ENCODE data around the gene COG2.
"Not testable (repeated sequence)": the region's sequence is repeated elsewhere in the genome, so short reads cannot be mapped to it uniquely, and the experiment has no call there.

Gene COG2

DNA sequence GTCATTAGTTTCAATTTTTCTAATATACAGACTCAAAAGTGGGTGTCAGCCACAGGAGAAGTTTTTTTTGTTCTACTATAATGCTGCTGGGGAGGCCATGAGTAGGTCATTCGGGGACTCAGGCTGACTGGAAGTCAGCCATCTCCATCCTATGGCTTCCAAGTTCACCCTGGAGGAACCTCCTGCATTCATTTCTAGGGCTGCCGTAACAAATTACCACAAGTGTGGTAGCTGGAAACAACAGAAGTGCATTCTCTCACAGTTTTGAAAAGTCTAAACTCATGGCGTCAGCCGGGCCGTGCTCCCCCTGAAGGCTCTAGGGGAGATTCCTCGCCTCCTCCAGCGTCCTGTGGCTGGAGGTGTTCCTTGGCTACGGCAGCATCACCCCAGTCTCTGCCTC lies 53.9 kb downstream of the COG2 start:
- no peak for TF ChIP-seq CTCF (conservative IDR thresholded peaks at IDR 0.05; ENCODE audit: control insufficient read depth, insufficient read depth, low read depth, low read length)
- DNase-seq (ENCODE audit: low read depth): no peak
- no peak overlapping the region for H3K4me3 ChIP-seq (ENCODE audit: control insufficient read depth, low read depth, low read length)

DNA sequence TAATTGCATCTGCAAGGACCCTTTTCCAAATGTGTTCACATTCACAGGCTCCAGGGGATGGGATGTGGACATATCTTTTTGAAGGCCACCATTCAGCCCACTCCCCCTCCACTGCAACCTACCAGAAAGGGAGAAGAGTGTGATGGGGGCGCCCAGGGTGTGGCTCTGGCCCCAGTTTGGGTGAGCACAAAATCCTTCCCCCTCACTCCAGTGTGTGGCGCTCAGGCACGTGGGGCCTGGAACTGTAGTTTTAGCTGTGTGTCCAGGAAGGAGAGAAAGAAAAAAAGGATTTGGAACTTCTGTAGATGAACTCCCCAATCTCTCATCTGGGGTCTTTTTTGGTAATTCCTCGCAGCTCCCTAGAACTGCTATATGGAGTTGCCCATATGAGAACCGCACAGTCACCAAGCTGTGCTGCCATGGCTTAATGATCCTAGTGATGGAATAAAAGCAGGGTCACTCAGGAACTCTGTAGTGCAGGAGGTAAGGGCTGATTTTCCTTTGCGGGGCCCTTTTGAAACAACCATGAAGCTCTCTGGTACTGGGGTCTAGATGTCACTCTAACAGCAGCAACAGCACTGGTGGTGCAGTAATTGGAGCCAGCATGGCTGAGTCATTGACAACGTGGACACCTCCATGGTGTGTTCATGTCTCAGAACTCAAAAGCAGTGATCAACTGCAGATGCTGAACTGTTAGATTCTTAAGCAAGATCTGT lies 54.6 kb downstream of the COG2 start:
- DNase-seq (ENCODE audit: low read depth): peak; percentile 71
- TF ChIP-seq CTCF (conservative IDR thresholded peaks at IDR 0.05; ENCODE audit: control insufficient read depth, insufficient read depth, low read depth, low read length): no peak
- no peak overlapping the region for H3K4me3 ChIP-seq (ENCODE audit: control insufficient read depth, low read depth, low read length)

- TF ChIP-seq CTCF (conservative IDR thresholded peaks at IDR 0.05; ENCODE audit: control insufficient read depth, insufficient read depth, low read depth, low read length): no peak
Observed at GRCh38 chr1:230698130-230698529, 55.8 kb downstream of the COG2 start.

DNA sequence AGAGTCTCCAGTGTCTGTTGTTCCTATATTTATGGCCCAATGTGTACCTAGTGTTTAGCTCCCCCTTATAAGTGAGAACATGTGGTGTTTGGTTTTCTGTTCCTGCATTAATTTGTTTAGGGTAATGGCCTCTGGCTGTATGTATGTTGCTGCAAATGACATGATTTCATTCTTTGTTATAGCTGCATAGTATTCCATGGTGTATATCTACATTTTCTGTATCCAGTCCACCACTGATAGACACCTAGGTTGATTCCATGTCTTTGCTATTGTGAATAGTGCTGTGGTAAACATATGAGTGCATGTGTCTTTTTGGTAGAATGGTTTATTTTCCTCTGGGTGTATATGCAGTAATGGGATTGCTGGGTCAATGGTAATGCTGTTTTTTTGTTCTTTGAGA lies 56.7 kb downstream of the COG2 start:
- not testable (repeated sequence) for H3K4me3 ChIP-seq (ENCODE audit: control insufficient read depth, low read depth, low read length); DNase-seq (ENCODE audit: low read depth)

More at GRCh38 chr1:230698130-230698529, 55.8 kb downstream of the COG2 start:
- DNase-seq (ENCODE audit: low read depth): no peak
- H3K4me3 ChIP-seq (ENCODE audit: control insufficient read depth, low read depth, low read length): no peak overlapping the region

GRCh38 chr1:230699716-230700115 lies 57.4 kb downstream of the COG2 start:
- H3K4me3 ChIP-seq (ENCODE audit: control insufficient read depth, low read depth, low read length): no peak overlapping the region
- TF ChIP-seq CTCF (conservative IDR thresholded peaks at IDR 0.05; ENCODE audit: control insufficient read depth, insufficient read depth, low read depth, low read length): no peak
- no peak for DNase-seq (ENCODE audit: low read depth)

GRCh38 chr1:230700132-230700531 lies 57.9 kb downstream of the COG2 start:
- no peak for TF ChIP-seq CTCF (conservative IDR thresholded peaks at IDR 0.05; ENCODE audit: control insufficient read depth, insufficient read depth, low read depth, low read length)
- H3K4me3 ChIP-seq (ENCODE audit: control insufficient read depth, low read depth, low read length): no peak overlapping the region
- DNase-seq (ENCODE audit: low read depth): no peak

DNA sequence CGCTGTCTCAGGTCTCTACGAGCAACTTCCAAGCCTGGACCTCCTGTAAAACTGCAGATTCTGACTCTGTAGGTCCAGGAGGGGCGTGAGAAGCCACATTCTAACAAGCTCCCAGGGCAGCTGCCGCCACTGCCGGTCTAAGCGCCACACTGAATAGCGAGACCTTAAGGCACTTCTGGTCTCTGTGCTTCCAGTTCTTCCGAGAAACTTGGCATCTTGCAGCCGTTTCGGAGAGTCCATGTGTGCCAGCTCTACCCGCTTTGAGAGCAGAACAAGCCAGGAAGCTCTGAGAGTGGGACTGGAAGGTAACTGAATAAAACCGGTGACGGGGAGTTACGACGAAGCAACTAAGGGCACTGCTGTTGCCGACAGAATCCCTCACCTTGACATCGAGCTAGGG lies 59.2 kb downstream of the COG2 start:
- TF ChIP-seq CTCF (conservative IDR thresholded peaks at IDR 0.05; ENCODE audit: control insufficient read depth, insufficient read depth, low read depth, low read length): no peak
- DNase-seq (ENCODE audit: low read depth): no peak
- H3K4me3 ChIP-seq (ENCODE audit: control insufficient read depth, low read depth, low read length): no peak overlapping the region
